IPS-18a (cell line): ENCODE data around the gene SPIC.

ENCODE experiments used
- H3K27ac ChIP-seq: one replicate; pipeline ENCODE4 v1.5.1; 2013; ENCODE audit warnings: low read length
- H3K27me3 ChIP-seq: one replicate; pipeline ENCODE4 v1.6.1; 2013; ENCODE audit warnings: mild to moderate bottlenecking, low read length; ENCODE audit not compliant: control insufficient read depth, insufficient read depth
- H3K36me3 ChIP-seq: one replicate; pipeline ENCODE4 v1.6.1; 2013; ENCODE audit warnings: low read depth, low read length; ENCODE audit not compliant: control insufficient read depth
- H3K4me1 ChIP-seq: one replicate; pipeline ENCODE4 v1.6.1; 2013; ENCODE audit warnings: low read depth, low read length; ENCODE audit not compliant: control insufficient read depth
- H3K4me3 ChIP-seq: one replicate; pipeline ENCODE4 v1.5.1; 2013; ENCODE audit warnings: low read length
- H3K9ac ChIP-seq: one replicate; pipeline ENCODE4 v1.6.1; 2013; ENCODE audit warnings: mild to moderate bottlenecking, low read length, moderate library complexity
- H3K9me3 ChIP-seq: one replicate; pipeline ENCODE4 v1.6.1; 2013; ENCODE audit warnings: low read depth, low read length; ENCODE audit not compliant: control insufficient read depth

Gene SPIC

DNA sequence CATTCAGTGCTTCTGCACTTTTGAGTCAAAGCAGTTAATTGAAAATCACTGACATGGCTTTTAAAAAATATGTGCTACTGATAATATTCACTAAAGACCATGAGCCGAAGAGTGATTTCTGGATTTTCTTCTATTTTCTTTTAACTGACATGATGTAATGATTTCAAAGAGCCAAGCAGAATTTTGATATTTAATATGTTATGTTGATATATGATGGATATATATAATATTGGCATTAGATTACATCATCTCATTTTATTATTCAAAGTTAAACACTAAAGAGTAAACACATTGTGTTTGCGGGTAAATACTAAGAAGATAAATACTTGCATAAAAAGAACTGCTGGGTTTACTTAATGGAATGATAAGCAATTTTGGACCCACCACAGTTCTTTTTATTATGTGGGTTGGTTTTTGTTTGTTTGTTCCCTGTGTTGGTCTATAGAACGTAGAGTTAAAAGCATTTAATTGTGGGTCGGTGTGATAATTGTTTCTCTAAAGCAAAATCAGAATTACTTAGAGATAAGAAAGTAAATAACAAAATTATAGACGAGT, 692 bp downstream of the SPIC start:
- no peak overlapping the region for H3K9ac ChIP-seq
- H3K4me3 ChIP-seq = no peak overlapping the region
- H3K36me3 ChIP-seq = no peaks in the 10 kb centered on the region
- H3K9me3 ChIP-seq = no peaks in the 10 kb centered on the region
- no peaks in the 10 kb centered on the region for H3K27me3 ChIP-seq
- H3K27ac ChIP-seq = no peak overlapping the region
- peaks cover 10% of the 10 kb centered on the region for H3K4me1 ChIP-seq

GRCh38 chr12:101480849-101481248, 5.7 kb downstream of the SPIC start:
- Histone ChIP-seq H3K27me3 (no peaks in the 10 kb centered on the region), H3K9me3 (no peaks in the 10 kb centered on the region), H3K9ac (no peak overlapping the region), H3K36me3 (no peaks in the 10 kb centered on the region), H3K4me1 (no peaks in the 10 kb centered on the region), H3K4me3 (no peak overlapping the region), H3K27ac (no peak overlapping the region)

- Histone ChIP-seq H3K9ac (no peak overlapping the region), H3K9me3 (no peaks in the 10 kb centered on the region), H3K27me3 (no peaks in the 10 kb centered on the region), H3K36me3 (no peaks in the 10 kb centered on the region), H3K4me3 (no peak overlapping the region), H3K27ac (no peak overlapping the region), H3K4me1 (no peaks in the 10 kb centered on the region)
Measured at GRCh38 chr12:101485021-101485420, 9.9 kb downstream of the SPIC start.

- Histone ChIP-seq H3K4me1 (no peaks in the 10 kb centered on the region), H3K27ac (no peak overlapping the region), H3K9ac (no peak overlapping the region), H3K36me3 (no peaks in the 10 kb centered on the region), H3K27me3 (no peaks in the 10 kb centered on the region), H3K4me3 (no peak overlapping the region), H3K9me3 (no peaks in the 10 kb centered on the region)
Measured at GRCh38 chr12:101488469-101488868, 13.3 kb downstream of the SPIC start.

- H3K4me1 ChIP-seq = no peaks in the 10 kb centered on the region
- no peaks in the 10 kb centered on the region for H3K36me3 ChIP-seq
- no peak overlapping the region for H3K27ac ChIP-seq
- no peaks in the 10 kb centered on the region for H3K9me3 ChIP-seq
- H3K9ac ChIP-seq = no peak overlapping the region
- no peak overlapping the region for H3K4me3 ChIP-seq
- H3K27me3 ChIP-seq = no peaks in the 10 kb centered on the region
Measured at GRCh38 chr12:101490286-101490920, 15.3 kb downstream of the SPIC start.

DNA sequence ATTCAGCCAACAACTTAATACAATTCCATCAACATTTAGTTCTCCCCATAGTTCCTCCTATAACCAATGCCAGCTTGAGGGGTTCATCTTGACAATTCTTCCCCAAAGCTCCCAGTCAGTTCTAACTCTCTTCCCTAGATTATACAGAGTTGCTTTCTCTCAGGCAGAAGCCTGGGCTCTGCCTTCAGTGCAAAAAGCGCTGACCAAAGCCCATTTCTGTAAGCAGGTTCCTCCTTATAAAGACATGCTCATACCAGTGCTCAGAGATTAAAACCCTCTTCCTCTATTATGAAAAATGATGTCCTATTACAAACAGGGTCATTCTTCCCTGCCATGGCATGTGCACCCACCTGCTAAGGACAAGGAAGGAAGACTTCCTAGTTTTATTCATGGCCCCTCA, 16.2 kb downstream of the SPIC start:
- Histone ChIP-seq H3K9ac (no peak overlapping the region), H3K27me3 (no peaks in the 10 kb centered on the region), H3K36me3 (no peaks in the 10 kb centered on the region), H3K27ac (no peak overlapping the region), H3K9me3 (no peaks in the 10 kb centered on the region), H3K4me1 (no peaks in the 10 kb centered on the region), H3K4me3 (no peak overlapping the region)

GRCh38 chr12:101493556-101493955, 18.4 kb downstream of the SPIC start:
- Histone ChIP-seq H3K4me1 (no peaks in the 10 kb centered on the region), H3K27ac (no peak overlapping the region), H3K36me3 (no peaks in the 10 kb centered on the region), H3K9ac (no peak overlapping the region), H3K9me3 (no peaks in the 10 kb centered on the region), H3K4me3 (no peak overlapping the region), H3K27me3 (no peaks in the 10 kb centered on the region)

GRCh38 chr12:101498252-101498651, 23.1 kb downstream of the SPIC start:
- no peak overlapping the region for H3K9ac ChIP-seq
- no peak overlapping the region for H3K4me3 ChIP-seq
- no peaks in the 10 kb centered on the region for H3K9me3 ChIP-seq
- H3K36me3 ChIP-seq = no peaks in the 10 kb centered on the region
- no peaks in the 10 kb centered on the region for H3K27me3 ChIP-seq
- no peak overlapping the region for H3K27ac ChIP-seq
- H3K4me1 ChIP-seq = no peaks in the 10 kb centered on the region

DNA sequence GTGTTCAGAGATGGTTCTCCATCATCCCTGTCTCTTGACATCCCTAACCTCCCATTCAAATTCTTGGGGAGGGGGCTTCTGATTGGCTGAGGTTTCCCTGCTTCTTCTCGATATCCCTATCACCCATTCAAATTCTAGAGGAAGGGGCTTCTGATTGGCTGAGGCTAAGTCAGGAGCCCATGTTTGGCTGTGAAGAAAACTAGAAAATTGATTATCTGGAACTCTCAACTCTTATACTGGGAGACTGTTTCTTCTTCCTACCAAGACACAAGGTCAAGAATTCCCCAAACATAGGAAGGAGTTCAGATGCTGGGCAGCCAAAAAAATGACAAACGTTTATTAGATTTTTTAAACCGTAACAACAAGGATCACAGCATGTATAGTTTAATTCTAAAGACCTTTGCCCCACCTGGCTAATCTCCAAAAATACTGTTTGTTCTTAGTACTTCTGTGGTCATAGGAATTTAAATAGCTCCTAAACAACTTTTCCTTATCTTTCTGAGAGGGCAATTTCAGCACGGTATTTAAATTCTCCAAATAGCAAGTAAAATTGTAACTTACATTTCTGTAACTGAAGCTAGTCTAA, 26.4 kb downstream of the SPIC start:
- Histone ChIP-seq H3K27ac (no peak overlapping the region), H3K9me3 (no peaks in the 10 kb centered on the region), H3K4me1 (no peaks in the 10 kb centered on the region), H3K4me3 (no peak overlapping the region), H3K27me3 (no peaks in the 10 kb centered on the region), H3K9ac (no peak overlapping the region), H3K36me3 (no peaks in the 10 kb centered on the region)

DNA sequence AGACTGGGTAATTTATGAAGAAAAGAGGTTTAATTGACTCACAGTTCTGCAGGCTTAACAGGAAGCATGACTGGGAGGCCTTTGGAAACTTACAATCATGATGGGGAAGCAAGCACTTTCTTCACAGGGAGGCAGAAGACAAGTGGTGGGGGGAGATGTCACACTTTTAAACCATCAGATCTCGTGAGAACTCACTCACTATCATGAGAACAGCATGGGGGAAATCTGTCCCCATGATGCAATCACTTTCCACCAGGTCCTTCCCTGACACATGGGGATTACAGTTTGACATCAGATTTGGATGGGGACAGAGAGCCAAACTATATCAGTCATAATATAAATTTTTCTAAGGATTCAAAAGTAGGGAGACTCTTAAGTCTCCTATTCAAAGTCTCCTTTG, 46.0 kb downstream of the SPIC start:
- H3K27me3 ChIP-seq = no peaks in the 10 kb centered on the region

GRCh38 chr12:101527682-101528081, 52.5 kb downstream of the SPIC start:
- Histone ChIP-seq H3K36me3 (no peaks in the 10 kb centered on the region), H3K4me1 (no peaks in the 10 kb centered on the region), H3K9me3 (no peaks in the 10 kb centered on the region), H3K27ac (no peak overlapping the region), H3K9ac (no peak overlapping the region), H3K27me3 (no peaks in the 10 kb centered on the region), H3K4me3 (no peak overlapping the region)

More for the DNA sequence above, 46.0 kb downstream of the SPIC start:
- H3K9ac ChIP-seq = no peak overlapping the region
- H3K36me3 ChIP-seq = no peaks in the 10 kb centered on the region
- no peak overlapping the region for H3K4me3 ChIP-seq
- H3K4me1 ChIP-seq = no peaks in the 10 kb centered on the region
- no peaks in the 10 kb centered on the region for H3K9me3 ChIP-seq
- no peak overlapping the region for H3K27ac ChIP-seq

DNA sequence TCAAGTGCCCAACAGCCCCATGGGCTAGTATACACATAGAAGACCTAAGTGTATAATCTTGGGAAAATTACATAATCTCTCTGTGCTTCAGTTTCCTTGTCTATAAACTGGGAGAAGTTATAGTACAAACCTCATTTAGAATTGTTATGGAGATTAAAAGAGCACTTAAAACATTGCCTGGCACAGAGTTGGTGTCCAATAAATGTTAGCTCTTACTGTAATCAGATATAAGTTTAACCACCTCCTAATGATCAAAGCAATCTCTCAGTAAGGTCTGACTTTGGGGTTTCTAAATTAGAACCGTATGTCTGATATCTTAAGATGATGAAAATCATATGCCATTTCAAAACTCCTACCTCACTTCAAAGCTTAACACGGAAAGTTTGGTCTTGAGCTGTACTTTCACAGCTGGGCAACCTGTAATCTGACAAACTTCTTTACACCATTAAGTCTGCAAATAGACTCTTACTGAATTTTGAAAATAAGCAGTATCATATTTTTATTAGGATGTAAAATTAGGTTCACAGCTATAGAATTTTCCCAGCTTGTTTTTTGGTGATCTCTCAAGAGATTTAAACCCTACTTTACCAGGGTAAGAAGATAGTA, 61.0 kb downstream of the SPIC start:
- Histone ChIP-seq H3K4me3 (no peak overlapping the region), H3K9me3 (no peaks in the 10 kb centered on the region), H3K9ac (no peak overlapping the region), H3K27me3 (no peaks in the 10 kb centered on the region), H3K27ac (no peak overlapping the region), H3K36me3 (no peaks in the 10 kb centered on the region), H3K4me1 (no peaks in the 10 kb centered on the region)
